SU-DHL-6 (cell line): ENCODE measurements around the gene PDAP1.
A peak's percentile ranks its signal among the peaks of the same experiment; 100 is the strongest.

Source experiments
- H2AFZ ChIP-seq: fragments of 200-600 bp; sonication (generic); 2 replicates; pipeline ENCODE4 v1.6.1; 2014; ENCODE audit warnings: low read depth, mild to moderate bottlenecking, moderate library complexity, mixed read lengths, antibody characterized with exemption, low read length; ENCODE audit not compliant: severe bottlenecking
- H3F3A ChIP-seq: fragments of 200-600 bp; shearing (Covaris generic); 2 replicates; pipeline ENCODE4 v1.6.0; 2016; ENCODE audit warnings: antibody characterized with exemption, mild to moderate bottlenecking; ENCODE audit not compliant: insufficient read depth
- H3K27ac ChIP-seq: fragments of 200-600 bp; sonication (generic); 2 replicates; pipeline ENCODE4 v1.5.1; 2016; ENCODE audit warnings: low read depth, mild to moderate bottlenecking, low read length, moderate library complexity, mixed read lengths
- H3K27me3 ChIP-seq: fragments of 200-600 bp; sonication (generic), shearing (Covaris generic); 2 replicates; pipeline ENCODE4 v1.6.0; 2014; ENCODE audit warnings: mild to moderate bottlenecking, low read length
- H3K36me3 ChIP-seq: fragments of 200-600 bp; sonication (generic); 2 replicates; pipeline ENCODE4 v1.6.1; 2014; ENCODE audit warnings: mild to moderate bottlenecking, low read length, mixed read lengths
- H3K4me2 ChIP-seq: fragments of 300-600, 200-600 bp; shearing (Covaris generic), sonication (generic); 2 replicates; pipeline ENCODE4 v1.6.0; 2014; ENCODE audit warnings: low read length, low read depth, mild to moderate bottlenecking; ENCODE audit not compliant: poor library complexity, severe bottlenecking
- H3K4me3 ChIP-seq: fragments of 200-600 bp; sonication (generic); 2 replicates; pipeline ENCODE4 v1.5.1; 2014; ENCODE audit warnings: antibody characterized with exemption, low read length, mild to moderate bottlenecking, mixed read lengths; ENCODE audit not compliant: insufficient read depth, poor library complexity, severe bottlenecking
- H3K79me2 ChIP-seq: fragments of 200-600 bp; sonication (generic); 2 replicates; pipeline ENCODE4 v1.6.1; 2014; ENCODE audit warnings: mild to moderate bottlenecking, low read length, moderate library complexity; ENCODE audit not compliant: insufficient read depth
- H3K9ac ChIP-seq: fragments of 200-600 bp; sonication (generic); 2 replicates; pipeline ENCODE4 v1.7.0; 2014; ENCODE audit warnings: mild to moderate bottlenecking, low read length
- H3K9me2 ChIP-seq: fragments of 200-600 bp; sonication (generic); replicated peaks from 2 replicates; pipeline ENCODE4 v1.6.1; 2014; ENCODE audit warnings: low read length; ENCODE audit not compliant: insufficient read depth
- H3K9me3 ChIP-seq: fragments of 200-600 bp; sonication (generic); 2 replicates; pipeline ENCODE4 v1.6.1; 2014; ENCODE audit warnings: low read length, mixed read lengths; ENCODE audit not compliant: insufficient read depth
- H4K20me1 ChIP-seq: fragments of 200-600 bp; sonication (generic); 2 replicates; pipeline ENCODE4 v1.6.1; 2014; ENCODE audit warnings: low read depth, mild to moderate bottlenecking, antibody characterized with exemption, low read length, moderate library complexity, mixed read lengths
- CTCF ChIP-seq: fragments of 200-600 bp; sonication (generic); IDR thresholded peaks from one replicate; pipeline ENCODE4 v1.5.1; 2017; ENCODE audit warnings: antibody characterized with exemption, mild to moderate bottlenecking, low read length, moderate library complexity; ENCODE audit not compliant: insufficient read depth, poor library complexity, severe bottlenecking
- EZH2phosphoT487 ChIP-seq: fragments of 200-600 bp; sonication (generic), shearing (Covaris generic); conservative IDR thresholded peaks from 2 replicates; pipeline ENCODE4 v1.6.1; 2018; ENCODE audit warnings: mild to moderate bottlenecking, antibody characterized with exemption, low read length, moderate library complexity, mixed read lengths

PDAP1 gene

GRCh38 chr7:99379043-99379577, 29.3 kb downstream of the PDAP1 start:
- Histone ChIP-seq H3K79me2 (peaks cover 86% of the 10 kb centered on the region), H3K4me2 (peak overlapping the region; percentile 50), H3K9ac (peak overlapping the region; percentile 54), H3K9me3 (no peaks in the 10 kb centered on the region), H3K4me3 (peak overlapping the region; percentile 2), H3K27me3 (no peaks in the 10 kb centered on the region), H3K36me3 (0 out of 2 replicates have a peak, but pooled peaks cover 2% of the 10 kb centered on the region), H2AFZ (no peak overlapping the region), H3K9me2 (no peaks in the 10 kb centered on the region), H4K20me1 (peaks cover 11% of the 10 kb centered on the region; the same call in 1 of the 2 replicates), H3K27ac (peak overlapping the region; percentile 88), H3F3A (peaks cover 30% of the 10 kb centered on the region)
- TF ChIP-seq EZH2phosphoT487: no peak
- no peak for TF ChIP-seq CTCF

- H3K4me3 ChIP-seq: peak overlapping the region; percentile 70
- H3K9me3 ChIP-seq: no peaks in the 10 kb centered on the region
- peaks cover 6% of the 10 kb centered on the region; the same call in 1 of the 2 replicates for H4K20me1 ChIP-seq
- H3K27me3 ChIP-seq: no peaks in the 10 kb centered on the region
- peaks cover 49% of the 10 kb centered on the region for H3K79me2 ChIP-seq
- peak overlapping the region; percentile 63 for H3K4me2 ChIP-seq
- H3K36me3 ChIP-seq: no peaks in the 10 kb centered on the region
- H2AFZ ChIP-seq: no peak overlapping the region
- H3K9ac ChIP-seq: peak overlapping the region; percentile 91
- H3F3A ChIP-seq: peaks cover 27% of the 10 kb centered on the region
- H3K27ac ChIP-seq: peak overlapping the region; percentile 82
- TF ChIP-seq EZH2phosphoT487 (no peak), CTCF (no peak)
- H3K9me2 ChIP-seq: no peaks in the 10 kb centered on the region
These were observed 33.2 kb downstream of the PDAP1 start for GRCh38 chr7:99375070-99375807.

GRCh38 chr7:99374111-99375064, 34.0 kb downstream of the PDAP1 start, which contains the start of gene ARPC1B:
TSS of gene ARPC1B (plus strand) at chr7:99374730. CDS start at chr7:99385715, 10,985 bp downstream.
- H3K4me3 ChIP-seq: peak within 1 kb of the TSS; percentile 70
- H3K27me3 ChIP-seq: no peaks in the 10 kb centered on the region
- H3F3A ChIP-seq: peaks cover 19% of the 10 kb centered on the region
- H4K20me1 ChIP-seq: peaks cover 6% of the 10 kb centered on the region; the same call in 1 of the 2 replicates
- TF ChIP-seq CTCF: no peak
- no peak for TF ChIP-seq EZH2phosphoT487
- peak within 1 kb of the TSS; percentile 63 for H3K4me2 ChIP-seq
- H3K9me2 ChIP-seq: no peaks in the 10 kb centered on the region
- H3K36me3 ChIP-seq: no peaks in the 10 kb centered on the region
- H3K79me2 ChIP-seq: peaks cover 41% of the 10 kb centered on the region
- peak within 1 kb of the TSS; percentile 90 for H2AFZ ChIP-seq
- no peaks in the 10 kb centered on the region for H3K9me3 ChIP-seq
- peak within 1 kb of the TSS; percentile 91 for H3K9ac ChIP-seq
- peak within 1 kb of the TSS; percentile 82 for H3K27ac ChIP-seq
